GM18873 (cell line): ENCODE measurements around the gene MRPL3.

Source experiments
- ATAC-seq: cut with Tn5 transposase; IDR thresholded peaks from one replicate; pipeline ENCODE4 v1.9.1; 2021; ENCODE audit warnings: mild to moderate bottlenecking, moderate library complexity, moderate number of reproducible peaks; ENCODE audit not compliant: unreplicated experiment, low FRiP score

The MRPL3 gene

GRCh38 chr3:131421301-131421700, 81.5 kb downstream of the MRPL3 start:
- ATAC-seq, result no peak

GRCh38 chr3:131417751-131418150, 85.0 kb downstream of the MRPL3 start:
- ATAC-seq, result no peak
